GM18511 (cell line): Measurements from ENCODE around the gene CCDC85B.
"Not testable (repeated sequence)": the region's sequence is repeated elsewhere in the genome, so short reads cannot be mapped to it uniquely, and the experiment has no call there.

ENCODE experiments used
- ATAC-seq: cut with Tn5 transposase; IDR thresholded peaks from one replicate; pipeline ENCODE4 v1.9.1; 2021; ENCODE audit warnings: mild to moderate bottlenecking, moderate library complexity; ENCODE audit not compliant: unreplicated experiment

The CCDC85B gene

DNA sequence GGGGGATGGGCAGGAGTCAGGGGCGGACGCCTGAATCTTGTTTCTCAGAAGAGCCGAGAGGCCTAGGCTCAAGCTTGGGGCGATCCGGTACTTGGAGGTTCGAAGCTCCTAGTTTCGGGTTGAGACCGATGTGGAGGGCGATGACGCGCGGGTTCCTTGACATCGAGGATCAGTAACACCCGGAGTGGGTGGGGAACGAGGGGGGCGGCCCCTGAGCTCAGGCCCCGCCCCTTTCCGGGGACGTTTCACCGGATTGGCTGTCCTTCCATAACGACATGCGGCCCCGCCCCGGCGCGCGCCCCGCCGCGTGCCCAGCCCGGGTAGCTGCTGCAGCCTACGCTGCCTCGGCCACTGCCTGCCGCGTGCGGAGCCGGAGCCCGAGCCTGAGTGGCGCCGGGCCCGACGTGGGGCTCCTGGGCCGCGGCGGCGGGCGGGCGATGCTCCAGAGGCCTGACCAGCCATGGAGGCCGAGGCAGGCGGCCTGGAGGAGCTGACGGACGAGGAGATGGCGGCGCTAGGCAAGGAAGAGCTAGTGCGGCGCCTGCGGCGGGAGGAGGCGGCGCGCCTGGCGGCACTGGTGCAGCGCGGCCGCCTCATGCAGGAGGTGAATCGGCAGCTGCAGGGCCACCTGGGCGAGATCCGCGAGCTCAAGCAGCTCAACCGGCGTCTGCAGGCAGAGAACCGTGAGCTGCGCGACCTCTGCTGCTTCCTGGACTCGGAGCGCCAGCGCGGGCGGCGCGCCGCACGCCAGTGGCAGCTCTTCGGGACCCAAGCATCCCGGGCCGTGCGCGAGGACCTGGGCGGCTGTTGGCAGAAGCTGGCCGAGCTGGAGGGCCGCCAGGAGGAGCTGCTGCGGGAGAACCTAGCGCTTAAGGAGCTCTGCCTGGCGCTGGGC, at the start of gene CCDC85B:
Gene CCDC85B (plus strand): TSS at position 350 of the 895 bp plus-strand sequence. CDS start 111 bp downstream, at position 461.
- ATAC-seq = peak; percentile 54

DNA sequence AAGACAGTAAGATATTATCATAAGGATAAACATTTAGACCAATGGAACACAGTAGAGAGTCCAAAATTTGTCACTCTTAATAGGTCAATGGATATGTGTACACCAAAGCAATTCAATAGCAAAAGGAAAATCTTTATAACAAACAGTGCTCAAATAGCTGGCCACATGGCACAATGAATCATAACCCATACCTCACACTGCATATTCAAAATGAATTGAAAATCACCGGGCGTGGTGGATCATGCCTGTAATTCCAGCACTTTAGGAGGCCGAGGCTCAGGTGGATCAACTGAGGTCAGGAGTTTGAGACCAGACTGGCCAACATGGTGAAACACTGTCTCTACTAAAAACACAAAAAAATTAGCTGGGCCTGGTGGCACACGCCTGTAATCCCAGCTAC, 48.3 kb upstream of the CCDC85B start:
- no peak for ATAC-seq

DNA sequence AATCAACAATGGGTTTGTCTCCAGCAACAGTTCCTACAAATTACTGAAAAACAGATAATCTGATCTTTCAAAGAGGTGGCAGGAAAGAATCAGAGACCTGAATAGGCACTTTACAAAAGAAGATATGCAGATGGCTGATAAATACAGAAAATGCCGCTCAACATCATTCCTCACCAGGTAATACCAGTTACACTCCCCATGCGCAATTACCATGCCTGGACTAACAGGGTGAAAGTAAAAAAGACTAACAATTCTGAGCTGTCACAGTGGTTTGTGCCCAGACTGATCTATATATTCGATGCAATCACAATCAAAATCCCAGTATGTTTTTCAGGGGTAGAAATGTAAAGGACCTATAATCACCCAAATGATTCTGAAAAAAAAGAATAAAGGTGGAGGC, 46.7 kb upstream of the CCDC85B start:
- no peak for ATAC-seq

DNA sequence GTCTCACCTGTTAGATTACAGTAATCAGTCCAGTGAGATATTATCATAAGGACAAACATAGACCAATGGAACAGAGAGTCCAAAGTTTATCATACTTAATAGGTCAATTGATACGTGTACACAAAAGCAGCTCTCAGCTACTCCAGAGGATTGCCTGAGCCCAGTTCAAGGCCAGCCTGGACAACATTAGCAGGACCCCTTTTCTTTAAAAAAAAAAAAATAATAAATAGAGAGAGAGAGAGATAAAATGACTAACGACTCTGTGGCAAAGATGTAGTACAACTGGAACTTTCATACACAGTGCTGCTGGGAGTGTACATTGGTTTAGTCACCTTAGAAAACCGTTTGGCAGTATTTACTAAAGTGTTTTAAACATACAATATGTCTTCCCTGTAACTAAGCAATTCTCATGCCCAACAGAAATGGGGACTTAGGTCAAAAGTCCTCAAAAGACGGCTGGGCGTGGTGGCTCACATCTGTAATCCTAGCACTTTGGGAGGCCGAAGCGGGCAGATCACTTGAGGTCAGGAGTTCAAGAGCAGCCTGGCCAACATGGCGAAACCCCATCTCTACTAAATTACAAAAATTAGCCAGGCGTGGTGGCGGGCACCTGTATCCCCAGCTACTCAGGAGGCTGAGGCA, 46.1 kb upstream of the CCDC85B start:
- ATAC-seq = no peak

DNA sequence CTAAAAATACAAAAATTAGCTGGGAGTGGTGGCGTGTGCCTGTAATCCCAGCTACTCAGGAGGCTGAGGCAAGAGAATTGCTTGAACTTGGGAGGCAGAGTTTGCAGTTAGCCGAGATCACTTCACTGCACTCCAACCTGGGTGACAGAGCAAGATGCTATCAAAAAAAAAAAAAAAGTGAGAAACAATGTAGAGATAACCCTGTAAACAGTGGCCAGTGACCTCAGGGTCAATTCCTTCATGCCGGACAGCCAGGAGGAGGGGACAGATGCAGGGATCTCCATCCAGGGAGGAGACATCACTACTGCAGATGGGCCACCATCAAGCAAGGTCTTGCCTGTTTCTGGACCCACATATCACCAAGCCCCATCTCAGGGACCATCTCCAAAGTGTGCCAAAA, 42.7 kb upstream of the CCDC85B start:
- ATAC-seq = no peak

DNA sequence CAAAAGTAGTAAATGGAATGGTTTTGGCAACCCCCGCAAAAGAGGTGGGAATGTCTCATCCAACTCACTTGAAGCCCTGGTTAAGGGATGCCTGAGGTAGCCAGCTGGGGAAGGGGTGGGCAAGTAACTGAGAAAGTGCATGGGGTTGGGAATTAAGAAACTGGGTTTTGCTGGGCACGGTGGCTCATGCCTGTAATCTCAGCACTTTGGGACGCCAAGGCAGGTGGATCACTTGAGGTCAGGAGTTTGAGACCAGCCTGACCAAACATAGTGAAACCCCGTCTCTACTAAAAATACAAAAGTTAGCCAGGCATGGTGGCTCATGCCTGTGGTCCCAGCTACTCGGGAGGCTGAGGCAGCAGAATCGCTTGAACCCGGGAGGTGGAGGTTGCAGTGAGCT, 41.8 kb upstream of the CCDC85B start:
- not testable (repeated sequence) for ATAC-seq

DNA sequence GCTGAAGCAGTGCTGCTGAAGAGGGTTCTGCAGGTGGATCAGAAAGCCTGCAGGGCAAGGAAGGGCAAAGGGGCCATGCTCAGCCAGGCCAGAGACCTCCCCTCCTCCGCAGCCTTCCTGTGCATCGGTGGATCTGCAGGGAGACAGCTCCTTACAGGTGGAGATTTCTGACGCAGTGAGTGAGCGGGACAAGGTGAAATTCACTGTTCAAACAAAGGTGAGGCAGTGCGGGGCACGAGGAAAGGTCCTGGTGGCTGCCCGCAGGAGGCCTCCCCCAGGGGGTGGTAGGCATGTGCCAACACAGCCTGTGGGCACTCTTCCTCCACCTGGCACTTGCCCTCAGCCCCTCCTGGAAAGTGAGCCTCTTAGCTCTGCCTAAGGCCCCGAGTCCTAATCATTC, 41.1 kb upstream of the CCDC85B start:
- no peak for ATAC-seq

DNA sequence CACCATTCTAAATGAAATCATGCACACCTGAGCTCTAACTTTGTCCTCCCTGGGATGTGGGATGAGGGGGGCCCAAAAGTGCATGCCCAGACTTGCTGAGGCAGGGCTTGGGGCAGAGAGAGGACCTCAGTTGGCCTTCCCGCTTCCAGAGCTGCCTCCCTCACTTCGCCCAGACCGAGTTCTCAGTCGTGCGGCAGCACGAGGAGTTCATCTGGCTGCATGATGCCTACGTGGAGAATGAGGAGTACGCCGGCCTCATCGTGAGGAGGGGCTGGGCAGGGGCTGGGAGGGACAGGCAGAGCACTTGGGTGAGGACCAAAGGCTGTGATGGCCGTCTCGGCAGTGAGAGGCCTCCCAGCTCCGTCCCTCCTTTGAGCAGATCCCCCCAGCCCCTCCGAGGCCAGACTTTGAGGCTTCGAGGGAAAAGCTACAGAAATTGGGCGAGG, 40.7 kb upstream of the CCDC85B start:
- no peak for ATAC-seq

DNA sequence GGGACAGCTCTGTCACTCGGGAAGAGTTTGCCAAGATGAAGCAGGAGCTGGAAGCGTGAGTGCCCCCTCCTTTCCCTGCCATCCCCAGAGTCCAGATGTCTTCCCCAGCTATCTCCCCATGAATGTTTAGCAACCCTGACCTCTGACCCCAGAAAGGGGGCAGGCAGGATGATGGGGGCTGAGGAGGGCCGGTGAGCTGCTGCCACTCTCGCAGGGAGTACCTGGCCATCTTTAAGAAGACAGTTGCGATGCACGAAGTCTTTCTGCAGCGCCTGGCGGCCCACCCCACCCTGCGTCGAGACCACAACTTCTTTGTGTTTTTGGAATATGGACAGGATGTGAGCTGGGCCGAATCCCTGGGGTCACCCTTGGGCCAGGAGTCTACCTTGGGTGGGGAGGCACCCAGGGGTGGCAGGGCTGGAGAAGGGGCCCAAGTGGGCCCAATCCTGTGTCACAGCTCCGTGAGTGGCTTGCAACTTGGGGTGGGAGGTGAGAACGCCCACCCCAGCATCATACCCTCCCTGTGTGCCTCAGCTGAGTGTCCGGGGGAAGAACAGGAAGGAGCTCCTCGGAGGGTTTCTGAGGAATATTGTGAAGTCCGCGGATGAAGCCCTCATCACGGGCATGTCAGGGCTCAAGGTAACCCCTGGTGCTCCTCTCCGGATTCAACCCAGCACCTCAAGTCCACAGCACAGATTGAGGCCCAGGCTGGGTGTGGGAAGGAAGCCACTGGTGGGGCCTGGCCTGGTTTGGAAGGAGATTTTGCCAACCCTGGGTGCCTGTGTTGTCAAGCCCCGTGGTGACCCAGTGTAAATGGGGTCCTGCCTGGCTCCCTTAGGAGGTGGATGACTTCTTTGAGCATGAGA, 40.0 kb upstream of the CCDC85B start:
- no peak for ATAC-seq

DNA sequence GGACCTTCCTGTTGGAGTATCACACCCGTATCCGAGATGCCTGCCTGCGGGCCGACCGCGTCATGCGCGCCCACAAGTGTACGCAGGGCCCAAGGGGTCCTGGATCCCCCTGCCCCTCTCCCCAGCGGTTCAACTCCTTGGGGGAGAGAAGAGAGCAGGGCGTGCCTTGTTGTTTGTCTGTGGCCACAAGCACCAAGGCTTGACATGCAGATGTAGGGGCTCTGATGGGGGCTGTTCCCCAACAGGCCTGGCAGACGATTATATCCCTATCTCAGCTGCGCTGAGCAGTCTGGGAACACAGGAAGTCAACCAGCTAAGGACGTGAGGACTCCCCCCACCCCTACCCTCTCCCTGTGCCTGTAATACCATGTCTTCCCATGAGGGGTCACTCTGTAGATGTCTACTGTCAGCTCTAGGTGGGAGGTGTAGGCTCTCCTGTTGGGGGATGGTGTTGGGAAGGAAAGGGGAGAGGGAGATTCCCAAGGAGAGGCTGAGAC, 39.3 kb upstream of the CCDC85B start:
- no peak for ATAC-seq

DNA sequence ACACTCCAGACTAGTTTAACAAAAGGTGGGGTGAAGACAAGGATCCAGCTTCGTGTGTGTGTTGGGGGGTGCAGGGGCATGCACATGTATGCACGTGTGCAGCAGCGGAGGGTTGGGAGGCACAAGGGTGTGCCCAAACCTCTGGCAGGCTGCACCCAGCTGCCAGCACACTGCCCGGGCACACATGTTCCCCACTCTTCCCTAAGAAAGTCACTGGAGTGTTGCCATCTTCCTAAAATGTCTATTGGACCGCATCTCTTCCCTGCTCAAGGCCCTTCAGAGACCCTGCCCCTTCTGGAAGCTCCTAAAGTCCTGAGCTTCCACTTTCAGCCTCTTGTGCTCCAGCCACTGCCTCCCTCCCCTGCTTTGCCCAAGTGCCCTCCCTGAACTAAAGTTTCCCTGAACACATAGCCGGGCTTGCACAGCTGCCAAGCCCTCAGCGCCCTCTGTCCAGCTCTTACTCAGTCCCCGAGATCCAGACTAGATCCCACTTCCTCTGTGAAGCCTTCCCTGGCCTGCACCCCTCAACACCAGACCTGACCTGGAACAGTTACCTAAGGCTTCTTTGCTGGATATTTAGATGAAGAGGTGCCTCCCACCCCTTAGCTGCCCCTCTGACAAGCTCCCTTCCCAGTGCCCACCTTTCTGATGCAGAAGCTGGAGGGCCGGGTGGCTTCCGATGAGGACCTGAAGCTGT, 38.5 kb upstream of the CCDC85B start:
- ATAC-seq = no peak

DNA sequence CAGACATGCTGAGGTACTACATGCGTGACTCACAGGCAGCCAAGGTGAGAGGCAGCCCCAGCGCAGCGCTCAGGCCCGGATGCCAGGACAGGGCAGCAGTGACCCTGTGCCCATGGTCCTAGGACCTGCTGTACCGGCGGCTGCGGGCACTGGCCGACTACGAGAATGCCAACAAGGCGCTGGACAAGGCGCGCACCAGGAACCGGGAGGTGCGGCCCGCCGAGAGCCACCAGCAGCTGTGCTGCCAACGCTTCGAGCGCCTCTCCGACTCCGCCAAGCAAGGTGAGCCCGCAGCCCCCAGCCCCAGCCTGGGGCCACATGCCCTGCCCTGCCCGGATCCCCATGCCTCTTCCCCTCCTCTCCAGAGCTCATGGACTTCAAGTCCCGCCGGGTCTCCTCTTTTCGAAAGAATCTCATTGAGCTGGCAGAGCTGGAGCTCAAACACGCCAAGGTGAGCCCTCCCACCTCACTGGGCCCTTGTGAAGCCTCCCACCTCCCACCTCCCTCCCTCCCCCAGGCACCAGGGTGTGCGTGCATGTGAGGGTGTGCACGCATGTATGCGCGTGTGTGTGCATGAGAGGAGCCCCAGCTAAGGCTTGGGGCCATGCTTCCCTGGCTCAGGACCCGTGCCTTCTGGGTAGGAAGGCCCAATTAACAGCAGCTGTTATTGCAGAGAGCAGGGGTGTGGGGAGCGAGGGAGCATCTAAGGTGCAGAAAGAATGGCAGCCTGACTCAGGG, 37.8 kb upstream of the CCDC85B start:
- ATAC-seq = no peak

DNA sequence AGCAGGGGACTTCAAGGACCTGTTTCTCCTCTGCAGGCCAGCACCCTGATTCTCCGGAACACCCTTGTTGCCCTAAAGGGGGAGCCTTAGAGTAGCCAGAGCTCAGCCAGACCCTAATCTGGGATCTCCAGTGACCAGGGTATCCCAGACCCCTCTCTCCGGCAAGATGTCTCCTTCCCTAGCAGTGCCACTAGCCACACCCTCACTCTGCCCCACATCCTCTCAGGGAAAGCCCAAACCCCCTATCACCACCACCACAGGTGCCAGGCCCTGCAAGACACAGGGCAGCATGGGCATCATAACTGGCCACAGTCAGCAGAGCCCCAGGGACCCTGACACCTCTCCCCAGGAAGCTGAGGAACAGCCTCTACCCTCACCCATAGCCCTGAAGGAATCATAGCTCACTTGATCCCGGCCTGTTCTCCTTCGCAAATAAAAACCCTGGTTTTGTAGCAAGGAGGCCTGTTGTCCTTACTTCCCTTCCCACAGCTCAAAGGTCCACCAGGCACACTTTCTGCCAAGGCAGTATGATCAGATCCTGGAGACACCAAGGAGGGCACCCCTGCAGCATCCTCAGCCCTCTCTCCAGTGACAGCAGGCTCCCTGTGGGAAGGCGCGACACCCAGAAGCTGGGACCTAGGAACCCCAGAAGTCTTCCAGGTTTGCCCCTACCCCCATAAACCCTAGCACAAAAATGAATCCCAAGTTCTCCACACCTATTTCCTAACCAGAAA, 37.1 kb upstream of the CCDC85B start:
- ATAC-seq = no peak

DNA sequence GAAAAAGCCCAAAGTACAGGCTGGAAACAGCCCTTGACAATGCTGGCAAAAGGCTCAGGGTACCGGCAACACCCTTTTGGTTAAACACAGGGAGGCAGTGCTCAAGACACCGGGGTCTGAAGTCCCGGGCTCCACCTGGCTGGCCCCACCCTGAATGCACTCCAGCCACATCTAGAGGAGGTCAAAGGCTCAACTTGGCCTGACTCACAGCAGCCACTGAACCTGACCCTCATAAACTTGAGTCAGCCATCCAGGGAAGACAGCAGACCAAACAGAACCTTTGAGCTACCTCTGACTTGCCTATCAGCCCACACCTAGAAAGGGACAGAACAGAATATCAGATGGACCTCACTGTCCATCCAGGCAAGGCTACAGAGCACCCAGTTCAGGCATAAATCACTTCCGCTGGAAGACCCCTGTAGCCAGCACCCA, 36.3 kb upstream of the CCDC85B start:
- ATAC-seq = no peak

DNA sequence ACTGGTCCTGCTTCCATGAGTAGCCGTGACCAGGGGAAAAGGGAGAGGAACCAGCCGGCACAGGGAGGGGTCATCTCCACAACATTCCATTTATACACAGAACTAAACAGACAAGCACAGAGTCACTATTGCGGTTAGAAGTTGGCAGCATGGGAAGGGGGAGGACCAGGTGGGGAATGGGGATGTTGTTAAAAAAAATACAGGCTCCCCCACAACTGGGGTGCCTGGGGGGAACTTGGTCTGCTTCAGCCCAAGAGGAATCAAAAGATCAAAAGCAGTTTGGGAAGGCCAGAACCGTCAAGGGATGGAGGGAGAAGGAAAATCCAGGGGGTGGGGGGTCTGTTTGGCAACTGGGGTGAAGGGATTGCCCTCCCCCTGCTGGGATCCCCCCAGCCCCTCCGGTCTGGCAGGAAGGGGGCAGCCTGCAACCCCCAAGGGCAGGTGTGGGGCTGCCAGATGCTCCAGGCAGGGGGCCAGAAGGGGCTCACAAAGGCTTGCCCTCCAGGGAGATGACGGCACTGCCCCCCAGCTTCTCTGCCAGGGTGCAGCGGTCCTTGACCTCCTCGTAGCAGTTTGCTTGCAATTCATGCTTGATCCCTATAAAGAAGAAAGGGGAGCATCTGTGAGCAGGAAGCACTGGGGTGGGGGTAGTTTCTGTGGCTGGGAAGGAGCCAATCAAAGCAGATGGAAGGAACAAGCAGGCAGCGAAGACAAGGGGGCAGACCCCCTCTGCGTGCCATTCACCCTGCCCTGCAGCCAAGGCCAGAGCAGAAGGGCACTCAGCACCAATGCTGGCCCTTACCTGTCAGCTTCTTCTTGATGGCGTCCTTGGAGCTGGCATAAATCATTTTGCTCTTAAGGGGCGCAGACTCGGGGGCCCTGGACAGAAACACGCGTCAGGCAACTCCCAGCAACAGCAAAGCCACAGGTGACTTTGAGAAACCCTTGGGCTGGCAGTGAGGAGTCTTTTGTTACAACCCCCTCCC, 35.3 kb upstream of the CCDC85B start:
- ATAC-seq = no peak

DNA sequence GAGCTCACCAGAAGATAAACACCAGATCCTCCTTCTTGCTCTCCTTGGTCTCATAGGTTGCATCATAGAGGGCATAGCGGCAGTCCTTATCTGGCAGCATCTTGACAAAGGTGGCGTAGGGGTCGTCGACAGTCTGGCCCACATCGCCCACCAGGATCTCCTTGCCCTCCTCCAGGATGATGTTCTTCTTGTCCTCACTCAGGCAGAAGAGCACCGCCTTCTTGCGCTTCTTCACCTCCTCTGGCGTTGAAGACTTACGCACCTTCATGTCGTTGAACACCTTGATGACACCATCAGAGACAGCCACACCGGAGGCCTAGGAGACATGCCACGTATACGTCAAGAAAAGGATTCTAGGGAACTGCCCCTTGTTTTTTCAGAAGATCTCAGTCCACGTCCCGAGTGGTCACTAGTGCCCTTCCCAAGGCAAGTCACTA, 34.5 kb upstream of the CCDC85B start:
- no peak for ATAC-seq

DNA sequence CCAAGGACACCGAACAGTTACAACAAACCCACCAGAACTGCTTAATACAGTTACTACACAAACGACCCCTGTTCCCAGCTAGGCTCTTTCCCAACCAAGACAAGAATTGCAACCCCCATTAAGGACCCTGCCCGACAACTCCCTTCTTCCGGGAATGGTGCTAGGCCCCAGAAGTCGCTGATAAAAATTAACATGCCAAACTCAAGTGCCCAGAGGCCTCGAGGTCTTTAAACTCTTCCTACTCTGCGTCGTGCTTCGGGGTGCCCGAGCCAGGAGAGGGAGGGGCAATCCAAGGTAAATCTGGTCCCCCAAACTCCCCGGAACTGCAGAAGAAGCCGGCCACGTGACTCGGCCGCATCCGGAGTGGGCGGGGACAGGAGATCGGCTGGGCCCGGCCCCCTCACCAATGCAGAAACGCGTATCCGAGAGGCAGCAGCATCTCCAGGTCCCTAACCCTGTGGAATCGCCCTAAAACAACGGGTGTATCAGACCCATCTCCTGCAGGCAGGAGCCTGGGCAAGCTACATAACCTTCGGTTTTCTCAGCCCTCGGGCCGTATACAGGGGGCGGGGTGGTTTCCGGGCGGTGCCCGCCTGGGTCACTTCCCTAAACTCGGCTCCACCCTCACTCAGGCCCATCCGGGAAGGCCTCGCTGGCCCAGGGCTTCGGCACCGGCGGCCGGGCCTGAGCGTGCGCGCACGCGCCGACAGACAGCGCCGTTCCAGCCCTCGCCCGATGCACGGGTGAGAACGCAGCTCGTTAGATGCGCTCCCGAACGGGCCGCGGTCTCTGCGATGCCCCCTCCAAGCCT, 33.6 kb upstream of the CCDC85B start:
- ATAC-seq = peak; percentile 35
